Activated CD8-positive, alpha-beta memory T cell treated with anti-CD3 and anti-CD28 coated beads for 36 hours (primary cell): ENCODE results near the gene ABCF2. TPM values are rescaled to one million over a fixed set of nuclear protein-coding genes. Genes with fewer than 3 reads are reported as not detected.

Experiments
- CTCF ChIA-PET: fragments of 350-600 bp; sonication (Branson Sonifier 250); formaldehyde crosslinking; loops from one replicate; lab custom pipeline; 2021; ENCODE audit warnings: antibody characterized with exemption; lab: Charles Lee
- POLR2A ChIA-PET: fragments of 350-600 bp; sonication (Branson Sonifier 250); formaldehyde crosslinking; loops from one replicate; lab custom pipeline; 2021; ENCODE audit warnings: antibody characterized with exemption; lab: Charles Lee
- total RNA-seq, 2 experiments: library from RNA; stranded (reverse); gene quantifications; one replicate each; pipeline ENCODE4 v1.2.3, GENCODE V29; 2021

Gene ABCF2
- 10 to 100 TPM; 86.5 to 96.8 TPM for total RNA-seq

GRCh38 chr7:151226875-151227782 is at the start of gene ABCF2:
ABCF2 (minus strand) TSS chr7:151227205; CDS start chr7:151226458, 747 bp downstream.
- ChIA-PET CTCF (interaction anchor here (0.9 to 5.1 kb wide), 10 partner anchors 16 to 209 kb away, joined by 3 to 30 read pairs (median 3); no protein-coding TSS in a partner anchor), POLR2A (interaction anchor here (0.6 to 1.6 kb wide), 8 partner anchors 13 to 221 kb away, joined by 3 to 7 read pairs (median 4); no protein-coding TSS in a partner anchor)

- ChIA-PET CTCF (interaction anchor here (0.6 kb wide), 1 partner anchor 344 kb away, joined by 4 read pairs; no protein-coding TSS in a partner anchor), POLR2A (no interaction called here)
Measured at GRCh38 chr7:151275813-151276577, 49.0 kb upstream of the ABCF2 start.

- POLR2A ChIA-PET = no interaction called here
Measured at GRCh38 chr7:151274936-151275812, 48.2 kb upstream of the ABCF2 start.

DNA sequence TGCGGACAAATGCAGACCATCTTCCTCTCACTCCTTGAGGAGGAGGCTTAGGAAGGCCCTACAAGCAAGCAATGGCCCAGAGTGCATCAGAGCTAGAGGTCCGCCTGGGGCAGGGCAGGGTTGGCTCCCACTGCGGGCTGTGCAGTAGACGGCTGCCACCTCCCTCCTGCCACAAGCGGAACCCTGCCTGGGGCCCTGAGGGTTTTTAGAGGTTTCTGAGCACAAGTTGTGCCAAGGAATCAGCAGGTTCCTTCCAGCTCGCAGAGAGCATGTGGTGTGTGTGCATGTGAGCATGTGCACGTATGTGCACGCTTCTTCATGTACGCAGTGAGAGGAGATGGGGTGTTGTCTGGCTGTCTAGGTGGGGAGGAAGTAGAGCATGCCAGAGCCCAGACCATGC is 47.4 kb upstream of the ABCF2 start:
- ChIA-PET CTCF (interaction anchor here (0.6 kb wide), 1 partner anchor 70 kb away, joined by 3 read pairs; no protein-coding TSS in a partner anchor), POLR2A (no interaction called here)

More at GRCh38 chr7:151274936-151275812, 48.2 kb upstream of the ABCF2 start:
- CTCF ChIA-PET = interaction anchor here (0.6 kb wide), 2 partner anchors 69 to 344 kb away, joined by 3 to 4 read pairs; no protein-coding TSS in a partner anchor

- ChIA-PET POLR2A (no interaction called here), CTCF (no interaction called here)
Measured at GRCh38 chr7:151273651-151274390, 46.8 kb upstream of the ABCF2 start.

DNA sequence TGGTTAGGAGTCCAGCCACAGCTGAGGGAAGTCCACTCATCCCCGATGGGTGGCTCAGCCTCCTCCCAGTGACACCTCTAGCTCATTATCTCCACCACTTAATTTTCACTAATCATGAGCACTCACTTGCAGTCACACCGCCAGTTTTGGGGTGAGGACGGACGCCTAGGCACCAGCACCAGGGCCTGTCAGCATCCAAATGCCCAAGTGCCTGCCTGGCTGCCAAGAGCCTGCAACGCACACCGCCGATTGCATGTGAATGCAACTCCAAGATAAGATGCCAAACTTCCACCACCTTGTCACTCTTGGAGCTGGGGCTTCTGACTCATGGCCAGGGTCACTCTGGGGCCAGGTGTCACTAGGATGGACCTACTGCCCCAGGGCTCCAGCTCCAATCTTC is 45.9 kb upstream of the ABCF2 start:
- POLR2A ChIA-PET = no interaction called here
- CTCF ChIA-PET = no interaction called here

DNA sequence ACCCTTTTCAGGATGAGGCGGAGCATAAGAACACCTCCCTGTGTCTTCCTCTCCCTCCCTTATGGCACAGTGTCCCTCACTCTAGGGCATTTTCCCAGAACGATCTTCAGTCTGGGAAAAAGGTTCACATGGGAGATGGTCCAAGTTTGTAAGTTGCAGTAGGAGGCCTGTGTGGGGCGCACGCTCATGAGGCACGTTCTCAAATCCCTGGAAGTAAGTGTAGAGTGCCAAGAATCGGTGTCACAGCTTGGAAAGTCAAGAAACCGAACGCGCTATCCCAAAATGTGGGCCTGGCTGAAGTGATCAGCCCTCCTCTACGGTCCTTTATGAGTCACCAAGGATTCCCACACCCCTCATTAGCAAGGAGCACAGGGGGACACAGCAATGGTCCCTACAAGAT is 45.4 kb upstream of the ABCF2 start:
- CTCF ChIA-PET = no interaction called here
- POLR2A ChIA-PET = no interaction called here

GRCh38 chr7:151271699-151272355 is 44.8 kb upstream of the ABCF2 start:
- ChIA-PET POLR2A (no interaction called here), CTCF (no interaction called here)

DNA sequence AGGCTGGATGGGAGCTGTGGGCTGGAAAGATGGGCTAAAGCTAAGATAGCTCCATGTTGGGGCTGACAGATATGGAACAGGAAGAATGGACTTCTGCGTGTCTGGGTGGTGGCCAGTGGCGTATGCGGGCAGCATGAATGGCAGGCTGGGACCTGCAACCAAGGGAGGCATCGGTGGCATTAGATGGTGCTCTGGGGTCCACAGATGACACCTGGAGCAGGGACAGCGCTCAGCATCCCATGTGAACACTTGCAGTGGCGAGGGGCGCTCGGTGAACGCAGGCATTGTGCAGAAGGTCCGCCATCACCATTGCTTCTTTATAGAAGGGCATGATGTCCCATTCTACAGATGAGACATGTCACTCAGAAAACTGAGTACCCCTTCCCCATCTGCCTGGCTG is 42.5 kb upstream of the ABCF2 start:
- CTCF ChIA-PET = interaction anchor here (0.9 to 1.0 kb wide), 2 partner anchors 13 to 26 kb away, joined by 3 read pairs; no protein-coding TSS in a partner anchor

GRCh38 chr7:151265351-151265931 is 38.4 kb upstream of the ABCF2 start:
- ChIA-PET POLR2A (no interaction called here), CTCF (no interaction called here)

More for the DNA sequence above, 42.5 kb upstream of the ABCF2 start:
- POLR2A ChIA-PET = no interaction called here

- CTCF ChIA-PET = interaction anchor here (0.7 kb wide), 1 partner anchor 21 kb away, joined by 4 read pairs; no protein-coding TSS in a partner anchor
Measured at GRCh38 chr7:151264615-151265014, 37.6 kb upstream of the ABCF2 start.

GRCh38 chr7:151261529-151261928 is 34.5 kb upstream of the ABCF2 start:
- ChIA-PET POLR2A (no interaction called here), CTCF (interaction anchor here (0.7 to 0.8 kb wide), 2 partner anchors 17 to 25 kb away, joined by 3 read pairs; no protein-coding TSS in a partner anchor)

More at GRCh38 chr7:151264615-151265014, 37.6 kb upstream of the ABCF2 start:
- POLR2A ChIA-PET = no interaction called here

- ChIA-PET POLR2A (no interaction called here), CTCF (no interaction called here)
Measured at GRCh38 chr7:151260883-151261282, 33.9 kb upstream of the ABCF2 start.

GRCh38 chr7:151260471-151260870 is 33.5 kb upstream of the ABCF2 start:
- CTCF ChIA-PET = interaction anchor here (1.0 kb wide), 1 partner anchor 16 kb away, joined by 5 read pairs; no protein-coding TSS in a partner anchor
- POLR2A ChIA-PET = no interaction called here

GRCh38 chr7:151257990-151258389 is 31.0 kb upstream of the ABCF2 start:
- ChIA-PET CTCF (no interaction called here), POLR2A (no interaction called here)

DNA sequence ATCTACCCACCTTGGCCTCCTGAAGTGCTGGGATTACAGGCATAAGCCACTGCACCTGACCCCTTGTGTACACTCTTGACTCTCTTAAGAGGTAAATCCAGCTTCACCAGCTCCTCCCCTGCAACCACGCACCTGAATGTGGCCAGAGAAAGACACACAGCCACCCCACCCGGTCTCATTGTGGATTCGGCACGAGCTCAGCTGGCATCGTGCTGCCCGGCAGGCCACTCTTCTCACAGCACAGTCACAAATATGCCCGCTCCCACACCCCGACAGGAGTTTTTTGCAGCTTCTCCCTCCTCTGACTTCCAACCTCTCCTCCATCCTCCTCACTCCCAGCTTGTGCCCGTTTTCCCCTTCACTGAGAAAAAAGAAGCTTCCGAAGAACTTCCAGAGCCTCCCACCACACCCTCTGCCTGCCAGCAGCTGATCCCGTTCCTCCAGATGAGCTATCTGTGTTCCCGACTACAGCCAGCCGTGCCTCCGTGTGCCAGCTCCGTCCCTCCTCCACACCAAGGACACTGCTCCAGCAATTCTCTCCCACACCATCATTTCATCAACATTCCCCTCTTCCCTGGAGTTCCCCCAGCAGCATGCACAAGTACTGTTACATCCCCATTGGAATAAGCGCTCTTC is 29.5 kb upstream of the ABCF2 start:
- ChIA-PET POLR2A (interaction anchor here (0.5 kb wide), 1 partner anchor 224 kb away, joined by 3 read pairs; no protein-coding TSS in a partner anchor), CTCF (interaction anchor here (0.7 to 2.1 kb wide), 4 partner anchors 9 to 38 kb away, joined by 3 to 6 read pairs (median 4); no protein-coding TSS in a partner anchor)
